HepG2 (cell line): ENCODE data around the gene LAG3. TPM values are rescaled to one million over a fixed set of nuclear protein-coding genes. Genes with fewer than 3 reads are reported as not detected.
A peak's percentile ranks its signal among the peaks of the same experiment; 100 is the strongest.

Source experiments
- GFI1 ChIP-seq: sonication (generic); formaldehyde crosslinking; IDR thresholded peaks from 2 replicates; pipeline ENCODE4 v1.5.0; 2020; ENCODE audit warnings: missing genetic modification reagents, mild to moderate bottlenecking, borderline replicate concordance
- GMEB1 ChIP-seq: sonication (generic); formaldehyde crosslinking; IDR thresholded peaks from 2 replicates; pipeline ENCODE4 v1.5.1; 2020; ENCODE audit warnings: missing genetic modification reagents, mild to moderate bottlenecking, borderline replicate concordance
- HDAC6 ChIP-seq: fragments of 200-600 bp; sonication (generic); IDR thresholded peaks from 2 replicates; pipeline ENCODE4 v1.7.0; 2017; ENCODE audit warnings: mild to moderate bottlenecking, antibody characterized with exemption, low read length, low read depth
- KMT2A ChIP-seq: sonication (generic); formaldehyde crosslinking; IDR thresholded peaks from 2 replicates; pipeline ENCODE4 v1.4.0; 2020; ENCODE audit warnings: missing genetic modification reagents
- MTA1 ChIP-seq: sonication (generic); formaldehyde crosslinking; IDR thresholded peaks from 2 replicates; pipeline ENCODE4 v1.4.0; 2020; ENCODE audit warnings: missing genetic modification reagents, mild to moderate bottlenecking, borderline replicate concordance
- MTERF4 ChIP-seq: sonication (generic); formaldehyde crosslinking; IDR thresholded peaks from 2 replicates; pipeline ENCODE4 v1.8.0; 2023; ENCODE audit warnings: mild to moderate bottlenecking, missing genetic modification reagents
- NR1H2 ChIP-seq: sonication (generic); formaldehyde crosslinking; IDR thresholded peaks from 2 replicates; pipeline ENCODE4 v1.8.1; 2022; ENCODE audit warnings: low read depth, missing genetic modification reagents, borderline replicate concordance
- PRMT3 ChIP-seq: sonication (generic); formaldehyde crosslinking; IDR thresholded peaks from 2 replicates; pipeline ENCODE4 v1.8.1; 2022; ENCODE audit warnings: low read depth, mild to moderate bottlenecking, moderate library complexity, missing genetic modification reagents, borderline replicate concordance
- SAP130 ChIP-seq: IDR thresholded peaks from 2 replicates; pipeline ENCODE4 v1.6.1; 2016; ENCODE audit warnings: low read depth
- SIX4 ChIP-seq: sonication (generic); formaldehyde crosslinking; IDR thresholded peaks from 2 replicates; pipeline ENCODE4 v1.4.0; 2020; ENCODE audit warnings: missing genetic modification reagents
- SRSF1 ChIP-seq: fragments of 200-400 bp; formaldehyde crosslinking; optimal IDR thresholded peaks from 2 replicates; pipeline ENCODE3; 2017; ENCODE audit warnings: mild to moderate bottlenecking, low read depth, low read length, moderate library complexity
- THAP8 ChIP-seq: sonication (generic); formaldehyde crosslinking; IDR thresholded peaks from 2 replicates; pipeline ENCODE4 v1.5.1; 2020; ENCODE audit warnings: missing genetic modification reagents, mild to moderate bottlenecking, borderline replicate concordance
- TMF1 ChIP-seq: sonication (generic); formaldehyde crosslinking; IDR thresholded peaks from 2 replicates; pipeline ENCODE4 v1.8.1; 2022; ENCODE audit warnings: low read depth, missing genetic modification reagents
- TSC22D2 ChIP-seq: sonication (generic); formaldehyde crosslinking; IDR thresholded peaks from 2 replicates; pipeline ENCODE4 v1.5.1; 2020; ENCODE audit warnings: missing genetic modification reagents, mild to moderate bottlenecking, borderline replicate concordance
- ZFP1 ChIP-seq: IDR thresholded peaks from 2 replicates; pipeline ENCODE4 v1.6.1; 2016
- ZFP36 ChIP-seq: fragments of 150-350 bp; IDR thresholded peaks from 2 replicates; pipeline ENCODE4 v1.6.1; 2018; ENCODE audit warnings: borderline replicate concordance, low read length, low read depth; ENCODE audit not compliant: partially characterized antibody
- ZNF317 ChIP-seq: sonication (generic); formaldehyde crosslinking; IDR thresholded peaks from 2 replicates; pipeline ENCODE4 v1.5.0; 2020; ENCODE audit warnings: mild to moderate bottlenecking, missing genetic modification reagents
- ZNF331 ChIP-seq: sonication (generic); formaldehyde crosslinking; IDR thresholded peaks from 2 replicates; pipeline ENCODE4 v1.4.0; 2020; ENCODE audit warnings: missing genetic modification reagents
- ZNF34 ChIP-seq: sonication (generic); formaldehyde crosslinking; IDR thresholded peaks from 2 replicates; pipeline ENCODE4 v1.4.0; 2020; ENCODE audit warnings: mild to moderate bottlenecking, missing genetic modification reagents, borderline replicate concordance
- ZNF720 ChIP-seq: sonication (generic); formaldehyde crosslinking; IDR thresholded peaks from 2 replicates; pipeline ENCODE4 v1.4.0; 2020; ENCODE audit warnings: missing genetic modification reagents
- polyA plus RNA-seq, 8 experiments: library from polyadenylated mRNA; depleted of rRNA in 3 of 8; stranded (reverse) in 7 of 8; unstranded in 1 of 8; fragments of >200 nt; fragmentation: Illumina TruSeq in 4 of 8; extraction: Trizol in 4 of 8; gene quantifications; 2 replicates each; pipeline versions ENCODE4 v1.2.1 to v1.2.3, GENCODE V29; 2011 to 2016; ENCODE audit warnings: low read depth in 4 of 8, missing spikeins in 1 of 8, mixed read lengths in 1 of 8; ENCODE audit not compliant: insufficient read depth in 1 of 8
- total RNA-seq, 5 experiments: library from RNA; depleted of rRNA; stranded (reverse); fragments of >200 nt; fragmentation: Illumina TruSeq; extraction: Trizol; gene quantifications; 2 replicates each; pipeline ENCODE4 v1.2.3, GENCODE V29; 2016; ENCODE audit warnings: low read depth in 1 of 5
- TF ChIP-seq, protein P1 (sequence below): IDR thresholded peaks from 2 replicates; pipeline ENCODE4 v1.6.1; 2012; ENCODE audit warnings: inconsistent platforms
- TF ChIP-seq, protein P2 (sequence below): IDR thresholded peaks from 2 replicates; pipeline ENCODE4 v1.6.1; 2016

LAG3 gene
- total and polyA plus RNA-seq, 2 of the 13 experiments (the other 11 are each of a cell fraction or from before 2014, with no cell fraction given): 0.11 to 0.26 TPM

DNA sequence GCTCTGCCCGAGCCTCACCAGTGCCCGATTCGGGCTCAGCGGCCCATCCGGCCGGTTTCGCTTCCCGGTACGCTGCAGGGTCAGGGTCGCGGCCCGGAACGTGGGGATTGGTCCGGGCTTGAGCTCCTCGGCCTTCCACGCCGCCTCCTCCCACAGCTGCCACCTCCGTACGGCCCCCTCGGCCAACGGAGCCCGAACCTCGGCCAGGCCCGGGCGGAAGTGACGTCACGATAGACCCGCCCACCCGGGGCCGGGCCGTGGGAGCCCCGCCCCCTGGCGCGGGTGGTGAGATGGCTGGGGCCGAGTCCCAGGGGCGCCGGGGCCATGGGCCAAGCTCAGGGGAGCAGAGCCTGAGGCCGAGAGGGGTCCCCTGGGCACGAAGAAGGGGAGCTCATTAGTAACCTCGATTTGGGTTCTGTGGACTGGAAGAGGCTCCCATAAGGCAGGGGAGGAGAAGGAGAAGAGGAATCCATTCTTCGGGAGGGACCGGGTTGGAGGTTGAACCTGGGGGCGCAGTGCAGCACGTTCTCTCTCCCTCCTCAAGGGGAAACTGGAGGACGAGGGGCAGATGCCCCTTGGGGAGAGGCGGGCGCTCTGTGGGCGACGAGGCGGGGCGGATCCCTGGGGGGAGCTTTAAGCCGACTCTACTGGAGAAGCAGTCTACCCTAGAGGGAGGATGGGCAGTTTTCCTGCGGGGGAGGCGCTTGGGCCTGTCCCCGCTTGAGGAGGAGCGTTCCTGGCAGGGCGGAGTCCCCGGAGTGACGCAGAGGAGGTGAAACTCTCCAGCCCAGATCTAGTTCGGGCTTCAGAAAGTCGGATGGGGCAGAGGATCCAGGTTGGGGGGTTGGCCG lies 19.2 kb upstream of the LAG3 start, which contains the start of gene MLF2 (continued):
- TF ChIP-seq, protein P1, sequence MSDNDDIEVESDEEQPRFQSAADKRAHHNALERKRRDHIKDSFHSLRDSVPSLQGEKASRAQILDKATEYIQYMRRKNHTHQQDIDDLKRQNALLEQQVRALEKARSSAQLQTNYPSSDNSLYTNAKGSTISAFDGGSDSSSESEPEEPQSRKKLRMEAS: peak; percentile 75; the same call in 1 of the 2 replicates
- TF ChIP-seq ZNF34 (peak; percentile 63; the same call in 1 of the 2 replicates), SRSF1 (no peak), GMEB1 (peak; percentile 73), MTERF4 (peak; percentile 89; the same call in 1 of the 2 replicates), ZFP1 (CRISPR knock-in tag) (no peak; the same call in none of the 2 replicates), TSC22D2 (0 out of 2 replicates have a peak, but pooled peaks have one; percentile 16), ZNF331 (CRISPR knock-in tag) (peak; percentile 27), NR1H2 (CRISPR knock-in tag) (0 out of 2 replicates have a peak, but pooled peaks have one; percentile 81), SIX4 (CRISPR knock-in tag) (peak; percentile 53; the same call in 1 of the 2 replicates), ZNF317 (0 out of 2 replicates have a peak, but pooled peaks have one; percentile 62), PRMT3 (CRISPR knock-in tag) (no peak; the same call in 1 of the 2 replicates), TMF1 (CRISPR knock-in tag) (peak; percentile 53; the same call in 1 of the 2 replicates), KMT2A (CRISPR knock-in tag) (peak; percentile 16; the same call in 1 of the 2 replicates), HDAC6 (no peak), ZNF720 (CRISPR knock-in tag) (no peak), THAP8 (CRISPR knock-in tag) (no peak), ZFP36 (no peak), MTA1 (CRISPR knock-in tag) (peak; percentile 28; the same call in 1 of the 2 replicates), GFI1 (CRISPR knock-in tag) (0 out of 2 replicates have a peak, but pooled peaks have one; percentile 35), SAP130 (CRISPR knock-in tag) (peak; percentile 72)
- TF ChIP-seq, protein P2, sequence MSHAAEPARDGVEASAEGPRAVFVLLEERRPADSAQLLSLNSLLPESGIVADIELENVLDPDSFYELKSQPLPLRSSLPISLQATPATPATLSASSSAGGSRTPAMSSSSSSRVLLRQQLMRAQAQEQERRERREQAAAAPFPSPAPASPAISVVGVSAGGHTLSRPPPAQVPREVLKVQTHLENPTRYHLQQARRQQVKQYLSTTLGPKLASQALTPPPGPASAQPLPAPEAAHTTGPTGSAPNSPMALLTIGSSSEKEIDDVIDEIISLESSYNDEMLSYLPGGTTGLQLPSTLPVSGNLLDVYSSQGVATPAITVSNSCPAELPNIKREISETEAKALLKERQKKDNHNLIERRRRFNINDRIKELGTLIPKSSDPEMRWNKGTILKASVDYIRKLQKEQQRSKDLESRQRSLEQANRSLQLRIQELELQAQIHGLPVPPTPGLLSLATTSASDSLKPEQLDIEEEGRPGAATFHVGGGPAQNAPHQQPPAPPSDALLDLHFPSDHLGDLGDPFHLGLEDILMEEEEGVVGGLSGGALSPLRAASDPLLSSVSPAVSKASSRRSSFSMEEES (CRISPR knock-in tag): peak; percentile 31; the same call in 1 of the 2 replicates
